H9 (cell line): ENCODE data around the gene C10orf71. TPM values are rescaled to one million over a fixed set of nuclear protein-coding genes. Genes with fewer than 3 reads are reported as not detected.

Source experiments
- DNase-seq: peaks from one replicate; pipeline ENCODE4 v3.0.0-alpha.2; 2017
- H2AFZ ChIP-seq: one replicate; pipeline ENCODE4 v1.6.1; 2013; ENCODE audit warnings: mild to moderate bottlenecking, low read length, control low read depth, moderate library complexity
- H2AK5ac ChIP-seq: 2 replicates; pipeline ENCODE4 v1.6.1; 2013; ENCODE audit warnings: low read length, control low read depth, mixed read lengths; ENCODE audit not compliant: insufficient read length
- H2BK120ac ChIP-seq: one replicate; pipeline ENCODE4 v1.6.1; 2013; ENCODE audit warnings: low read depth, mild to moderate bottlenecking, low read length, control low read depth, inconsistent platforms; ENCODE audit not compliant: poor library complexity, severe bottlenecking
- H2BK12ac ChIP-seq: 2 replicates; pipeline ENCODE4 v1.6.1; 2013; ENCODE audit warnings: low read length, control low read depth, mixed read lengths, low read depth; ENCODE audit not compliant: insufficient read length
- H2BK15ac ChIP-seq: 2 replicates; pipeline ENCODE4 v1.6.1; 2013; ENCODE audit warnings: low read depth, low read length, control low read depth
- H2BK20ac ChIP-seq: one replicate; pipeline ENCODE4 v1.6.1; 2013; ENCODE audit warnings: low read depth, mild to moderate bottlenecking, low read length, control low read depth, inconsistent platforms; ENCODE audit not compliant: poor library complexity, severe bottlenecking
- H2BK5ac ChIP-seq: 2 replicates; pipeline ENCODE4 v1.6.1; 2013; ENCODE audit warnings: low read length, control low read depth, mixed read lengths; ENCODE audit not compliant: insufficient read length
- H3K14ac ChIP-seq: 2 replicates; pipeline ENCODE4 v1.6.1; 2013; ENCODE audit warnings: low read length, control low read depth; ENCODE audit not compliant: insufficient read depth
- H3K18ac ChIP-seq: 2 replicates; pipeline ENCODE4 v1.6.1; 2013; ENCODE audit warnings: low read depth, mild to moderate bottlenecking, mixed read lengths, low read length, control low read depth; ENCODE audit not compliant: insufficient read length
- H3K23ac ChIP-seq: 2 replicates; pipeline ENCODE4 v1.6.1; 2013; ENCODE audit warnings: low read length, control low read depth, mixed read lengths, low read depth; ENCODE audit not compliant: insufficient read length
- H3K23me2 ChIP-seq: 2 replicates; pipeline ENCODE4 v1.6.1; 2013; ENCODE audit warnings: low read depth, mild to moderate bottlenecking, mixed read lengths, low read length, control low read depth; ENCODE audit not compliant: insufficient read length, poor library complexity, severe bottlenecking
- H3K27ac ChIP-seq: 2 replicates; pipeline ENCODE4 v1.5.1; 2013; ENCODE audit warnings: low read length, control low read depth, mixed read lengths, low read depth; ENCODE audit not compliant: insufficient read length
- H3K27me3 ChIP-seq: 2 replicates; pipeline ENCODE4 v1.6.1; 2013; ENCODE audit warnings: low read length, control low read depth, inconsistent platforms; ENCODE audit not compliant: insufficient read depth
- H3K4ac ChIP-seq: 2 replicates; pipeline ENCODE4 v1.6.1; 2013; ENCODE audit warnings: low read depth, mild to moderate bottlenecking, control low read depth, inconsistent platforms, low read length, moderate library complexity
- H3K4me1 ChIP-seq: 2 replicates; pipeline ENCODE4 v1.6.1; 2013; ENCODE audit warnings: low read length, control low read depth, inconsistent platforms; ENCODE audit not compliant: insufficient read depth
- H3K4me2 ChIP-seq: 2 replicates; pipeline ENCODE4 v1.6.1; 2013; ENCODE audit warnings: low read length, control low read depth, mixed read lengths; ENCODE audit not compliant: insufficient read length, insufficient read depth
- H3K56ac ChIP-seq: 2 replicates; pipeline ENCODE4 v1.6.1; 2013; ENCODE audit warnings: low read depth, mild to moderate bottlenecking, mixed read lengths, low read length, control low read depth; ENCODE audit not compliant: insufficient read length
- H3K79me1 ChIP-seq: 2 replicates; pipeline ENCODE4 v1.6.1; 2013; ENCODE audit warnings: low read depth, mild to moderate bottlenecking, moderate library complexity, low read length, control low read depth, inconsistent platforms; ENCODE audit not compliant: insufficient read depth, poor library complexity, severe bottlenecking
- H3K79me2 ChIP-seq: 2 replicates; pipeline ENCODE4 v1.6.1; 2013; ENCODE audit warnings: low read length, control low read depth, inconsistent platforms; ENCODE audit not compliant: insufficient read depth
- H3K9ac ChIP-seq: 2 replicates; pipeline ENCODE4 v1.6.1; 2013; ENCODE audit warnings: low read length, control low read depth, mixed read lengths; ENCODE audit not compliant: insufficient read length; ENCODE audit errors: extremely low read depth
- H3K9me3 ChIP-seq: one replicate; pipeline ENCODE4 v1.6.1; 2013; ENCODE audit warnings: low read depth, low read length, inconsistent platforms; ENCODE audit not compliant: control insufficient read depth
- H3T11ph ChIP-seq: one replicate; pipeline ENCODE4 v1.6.1; 2013; ENCODE audit warnings: mild to moderate bottlenecking, low read length, control low read depth, inconsistent platforms
- H4K20me1 ChIP-seq: one replicate; pipeline ENCODE4 v1.6.1; 2013; ENCODE audit not compliant: control insufficient read depth, insufficient read length, insufficient read depth
- H4K5ac ChIP-seq: 2 replicates; pipeline ENCODE4 v1.6.1; 2013; ENCODE audit warnings: low read depth, mild to moderate bottlenecking, mixed read lengths, low read length, control low read depth; ENCODE audit not compliant: insufficient read length
- H4K8ac ChIP-seq: replicated peaks from 2 replicates; pipeline ENCODE4 v1.6.1; 2013; ENCODE audit warnings: low read length, control low read depth, mixed read lengths, low read depth; ENCODE audit not compliant: insufficient read length
- H4K91ac ChIP-seq: 2 replicates; pipeline ENCODE4 v1.6.1; 2013; ENCODE audit warnings: low read depth, mild to moderate bottlenecking, moderate library complexity, mixed read lengths, low read length, control low read depth; ENCODE audit not compliant: insufficient read length
- H3K27ac Mint-ChIP-seq, 3 experiments: 2 replicates in 2 of 3; 3 replicates in 1 of 3; pipeline ENCODE4 v1.8.0; 2020 to 2021; ENCODE audit warnings: mixed read lengths in 3 of 3, mild to moderate bottlenecking in 1 of 3, moderate library complexity in 1 of 3
- H3K27me3 Mint-ChIP-seq: 2 replicates; pipeline ENCODE4 v1.8.0; 2021; ENCODE audit warnings: low read depth, mild to moderate bottlenecking, moderate library complexity, mixed read lengths
- H3K36me3 Mint-ChIP-seq, 3 experiments: 2 replicates in 2 of 3; 3 replicates in 1 of 3; pipeline ENCODE4 v1.8.0; 2020 to 2021; ENCODE audit warnings: low read depth in 3 of 3, mixed read lengths in 3 of 3; ENCODE audit not compliant: insufficient read depth in 1 of 3
- H3K4me1 Mint-ChIP-seq, 2 experiments: 2 replicates each; pipeline ENCODE4 v1.8.0; 2020; ENCODE audit warnings: mixed read lengths in 2 of 2
- H3K4me3 Mint-ChIP-seq, 2 experiments: 2 replicates in 1 of 2; 3 replicates in 1 of 2; pipeline ENCODE4 v1.8.0; 2020 to 2021; ENCODE audit warnings: mild to moderate bottlenecking in 2 of 2, mixed read lengths in 2 of 2, moderate library complexity in 1 of 2
- H3K9me3 Mint-ChIP-seq, 2 experiments: 2 replicates in 1 of 2; 3 replicates in 1 of 2; pipeline ENCODE4 v1.8.0; 2020; ENCODE audit warnings: mild to moderate bottlenecking in 2 of 2, mixed read lengths in 2 of 2, moderate library complexity in 1 of 2
- WGBS: extraction: QIAGEN DNeasy Blood & Tissue Kit; methylation state at CpG from one replicate; pipeline ENCODE4 v1.1.7; 2013; ENCODE audit warnings: missing lambda C conversion rate, low lambda C conversion rate, mixed read lengths; ENCODE audit not compliant: insufficient read length; ENCODE audit errors: extremely low coverage; 5-methylcytosine and 5-hydroxymethylcytosine counted together
- total RNA-seq: library from RNA; stranded (reverse); gene quantifications from 2 replicates; pipeline ENCODE4 v1.2.1, GENCODE V29; 2021
- TF ChIP-seq, protein P1 (sequence below): fragments of 200-600 bp; sonication (generic); conservative IDR thresholded peaks from 3 replicates; pipeline ENCODE4 v1.8.0; 2021; ENCODE audit warnings: antibody characterized with exemption, mild to moderate bottlenecking

The C10orf71 gene
- total RNA-seq, 1 experiment from 2014 or later: not detected

- Histone ChIP-seq H2BK120ac (no peak overlapping the region), H3K4ac (no peak overlapping the region), H3K9ac (no peak overlapping the region), H3K14ac (no peak overlapping the region), H3K27ac (no peak overlapping the region), H3K23me2 (no peaks in the 10 kb centered on the region), H4K8ac (no peak overlapping the region), H3K9me3 (no peaks in the 10 kb centered on the region), H4K91ac (no peak overlapping the region), H3K4me2 (no peak overlapping the region), H3T11ph (no peak overlapping the region), H2AFZ (no peak overlapping the region), H4K5ac (no peak overlapping the region), H4K20me1 (no peaks in the 10 kb centered on the region), H3K79me2 (no peaks in the 10 kb centered on the region), H3K79me1 (no peaks in the 10 kb centered on the region), H3K56ac (no peak overlapping the region), H2BK15ac (no peak overlapping the region), H3K27me3 (no peaks in the 10 kb centered on the region), H2BK5ac (no peak overlapping the region), H3K4me1 (no peaks in the 10 kb centered on the region), H2AK5ac (no peak overlapping the region), H3K18ac (no peak overlapping the region), H2BK12ac (no peak overlapping the region), H3K23ac (no peak overlapping the region), H2BK20ac (no peak overlapping the region)
- no peaks in the 10 kb centered on the region; a peak in 1 of 5 replicates for H3K9me3 Mint-ChIP-seq
- no peaks in the 10 kb centered on the region for H3K4me1 Mint-ChIP-seq
- H3K4me3 Mint-ChIP-seq: no peak overlapping the region
- no peaks in the 10 kb centered on the region; a peak in 1 of 7 replicates for H3K36me3 Mint-ChIP-seq
- no peak for DNase-seq
- no peak overlapping the region for H3K27ac Mint-ChIP-seq
- peaks cover 2% of the 10 kb centered on the region for H3K27me3 Mint-ChIP-seq
- TF ChIP-seq, protein P1, sequence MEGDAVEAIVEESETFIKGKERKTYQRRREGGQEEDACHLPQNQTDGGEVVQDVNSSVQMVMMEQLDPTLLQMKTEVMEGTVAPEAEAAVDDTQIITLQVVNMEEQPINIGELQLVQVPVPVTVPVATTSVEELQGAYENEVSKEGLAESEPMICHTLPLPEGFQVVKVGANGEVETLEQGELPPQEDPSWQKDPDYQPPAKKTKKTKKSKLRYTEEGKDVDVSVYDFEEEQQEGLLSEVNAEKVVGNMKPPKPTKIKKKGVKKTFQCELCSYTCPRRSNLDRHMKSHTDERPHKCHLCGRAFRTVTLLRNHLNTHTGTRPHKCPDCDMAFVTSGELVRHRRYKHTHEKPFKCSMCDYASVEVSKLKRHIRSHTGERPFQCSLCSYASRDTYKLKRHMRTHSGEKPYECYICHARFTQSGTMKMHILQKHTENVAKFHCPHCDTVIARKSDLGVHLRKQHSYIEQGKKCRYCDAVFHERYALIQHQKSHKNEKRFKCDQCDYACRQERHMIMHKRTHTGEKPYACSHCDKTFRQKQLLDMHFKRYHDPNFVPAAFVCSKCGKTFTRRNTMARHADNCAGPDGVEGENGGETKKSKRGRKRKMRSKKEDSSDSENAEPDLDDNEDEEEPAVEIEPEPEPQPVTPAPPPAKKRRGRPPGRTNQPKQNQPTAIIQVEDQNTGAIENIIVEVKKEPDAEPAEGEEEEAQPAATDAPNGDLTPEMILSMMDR: no peak
- no CpG with 5 or more reads among the region's 2 CpGs for WGBS
Measured at GRCh38 chr10:49344840-49345239, 45.9 kb downstream of the C10orf71 start.
